ENCODE measurements around the gene NRXN3. TPM values are rescaled to one million over a fixed set of nuclear protein-coding genes. Genes with fewer than 3 reads are reported as not detected.

Gene NRXN3
- total and polyA plus RNA-seq, 2 of the 13 experiments (the other 11 are each of a cell fraction or from before 2014, with no cell fraction given): 0.03 TPM; not detected in 1

- no peak for TF ChIP-seq ZNF276 (CRISPR knock-in tag; IDR thresholded peaks at IDR 0.05; ENCODE audit: low read depth)
- no peak for TF ChIP-seq ZNF737 (CRISPR knock-in tag; IDR thresholded peaks at IDR 0.05; ENCODE audit: borderline replicate concordance)
- no peak for TF ChIP-seq NBN (conservative IDR thresholded peaks at IDR 0.05)
- TF ChIP-seq UBTF (CRISPR knock-in tag; IDR thresholded peaks at IDR 0.05): no peak
- TF ChIP-seq EZH2 (conservative IDR thresholded peaks at IDR 0.05; ENCODE audit: low read depth, low read length): no peak
- no peak for TF ChIP-seq MATR3 (CRISPR knock-in tag; IDR thresholded peaks at IDR 0.05)
Observed at GRCh38 chr14:78316052-78316451, 145.9 kb downstream of the NRXN3 start (continued).

GRCh38 chr14:78316786-78317185, 146.6 kb downstream of the NRXN3 start:
- Histone ChIP-seq H3K4me3 (replicated peaks in 1 of 3; ENCODE audit: insufficient read depth in 1 of 3, low read depth in 2 of 3, low read length in 3 of 3) (no peak overlapping the region), H3K4me1 (ENCODE audit: insufficient read depth, low read length) (no peaks in the 10 kb centered on the region), H3K9ac (ENCODE audit: insufficient read depth, low read depth, low read length) (no peak overlapping the region), H3K27ac (ENCODE audit: extremely low read length, insufficient read depth, low read length) (no peak overlapping the region), H3K9me3 (ENCODE audit: low read length) (no peaks in the 10 kb centered on the region), H3K27me3 (ENCODE audit: control insufficient read depth in 1 of 2, insufficient read depth in 2 of 2, low read length in 2 of 2) (peaks cover 0 to 3% of the 10 kb centered on the region in 2 experiments; a peak in 1 of 5 replicates), H4K20me1 (ENCODE audit: insufficient read depth, low read length) (no peaks in the 10 kb centered on the region), H3K4me2 (ENCODE audit: low read depth, low read length) (no peak overlapping the region), H3K36me3 (replicated peaks in 1 of 2; ENCODE audit: control insufficient read depth in 1 of 2, insufficient read depth in 2 of 2, low read length in 2 of 2) (no peaks in the 10 kb centered on the region), H3K79me2 (ENCODE audit: insufficient read depth, low read length) (no peaks in the 10 kb centered on the region), H2AFZ (ENCODE audit: low read length) (no peak overlapping the region)
- WGBS (ENCODE audit: low lambda C conversion rate): 6% methylated on average over 3 of the region's 3 CpGs
- ChIA-PET POLR2A (no interaction called here), CTCF (ENCODE audit: low intra/inter-chr PET ratio, low total read pairs) (no interaction called here)
- no peak for DNase-seq (ENCODE audit: low spot score)
- in situ Hi-C loops (cut with HindIII; ENCODE audit: extremely low pct_ligation_motif_present, low pct_unique_long_range_greater_than_20kb): no loop called here
- no TSS peak for BruUV-seq (replicated peaks)
- intact Hi-C loops (cut with micrococcal nuclease; ENCODE audit: unreplicated experiment): no loop called here
- no peak for ATAC-seq
- no peak for FAIRE-seq
- TF ChIP-seq ZHX1 (CRISPR knock-in tag; IDR thresholded peaks at IDR 0.05; ENCODE audit: low read depth) (no peak), ZXDC (CRISPR knock-in tag; IDR thresholded peaks at IDR 0.05) (no peak), ARNT2 (CRISPR knock-in tag; IDR thresholded peaks at IDR 0.05; ENCODE audit: low read depth) (no peak), SP2 (CRISPR knock-in tag; IDR thresholded peaks at IDR 0.05) (no peak), ATF4 (CRISPR knock-in tag; IDR thresholded peaks at IDR 0.05) (no peak), RFXAP (CRISPR knock-in tag; IDR thresholded peaks at IDR 0.05; ENCODE audit: borderline replicate concordance) (no peak), PITX1 (CRISPR knock-in tag; IDR thresholded peaks at IDR 0.05) (no peak)

All from HepG2 (cell line).